DOHH2 (cell line): ENCODE data around the gene ZNF414.

ENCODE experiments used
- EZH2phosphoT487 ChIP-seq: fragments of 200-600 bp; sonication (generic); IDR thresholded peaks from 2 replicates; pipeline ENCODE4 v1.6.1; 2017; ENCODE audit warnings: borderline replicate concordance, mild to moderate bottlenecking, antibody characterized with exemption, low read length, moderate library complexity, mixed read lengths
- TF ChIP-seq, protein P1 (sequence below): fragments of 200-600 bp; sonication (generic); IDR thresholded peaks from one replicate; pipeline ENCODE4 v1.5.1; 2014; ENCODE audit warnings: antibody characterized with exemption, mild to moderate bottlenecking, low read depth, low read length; ENCODE audit not compliant: poor library complexity, severe bottlenecking

DNA sequence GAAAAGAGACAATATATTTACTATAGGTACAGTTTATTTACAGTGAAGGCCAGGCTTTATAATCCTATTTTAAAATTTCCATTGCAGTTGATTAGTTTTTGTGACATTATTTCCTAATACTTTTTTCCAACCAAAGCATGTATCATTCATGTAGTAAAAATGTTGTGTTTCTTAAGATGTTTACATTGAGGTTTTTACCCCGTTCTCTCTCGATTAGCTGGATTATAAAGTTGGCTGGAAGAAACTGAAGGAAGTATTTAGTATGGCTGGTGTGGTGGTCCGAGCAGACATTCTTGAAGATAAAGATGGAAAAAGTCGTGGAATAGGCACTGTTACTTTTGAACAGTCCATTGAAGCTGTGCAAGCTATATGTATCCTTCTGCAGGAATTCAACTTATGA lies 47.9 kb downstream of the ZNF414 start:
- TF ChIP-seq, protein P1, sequence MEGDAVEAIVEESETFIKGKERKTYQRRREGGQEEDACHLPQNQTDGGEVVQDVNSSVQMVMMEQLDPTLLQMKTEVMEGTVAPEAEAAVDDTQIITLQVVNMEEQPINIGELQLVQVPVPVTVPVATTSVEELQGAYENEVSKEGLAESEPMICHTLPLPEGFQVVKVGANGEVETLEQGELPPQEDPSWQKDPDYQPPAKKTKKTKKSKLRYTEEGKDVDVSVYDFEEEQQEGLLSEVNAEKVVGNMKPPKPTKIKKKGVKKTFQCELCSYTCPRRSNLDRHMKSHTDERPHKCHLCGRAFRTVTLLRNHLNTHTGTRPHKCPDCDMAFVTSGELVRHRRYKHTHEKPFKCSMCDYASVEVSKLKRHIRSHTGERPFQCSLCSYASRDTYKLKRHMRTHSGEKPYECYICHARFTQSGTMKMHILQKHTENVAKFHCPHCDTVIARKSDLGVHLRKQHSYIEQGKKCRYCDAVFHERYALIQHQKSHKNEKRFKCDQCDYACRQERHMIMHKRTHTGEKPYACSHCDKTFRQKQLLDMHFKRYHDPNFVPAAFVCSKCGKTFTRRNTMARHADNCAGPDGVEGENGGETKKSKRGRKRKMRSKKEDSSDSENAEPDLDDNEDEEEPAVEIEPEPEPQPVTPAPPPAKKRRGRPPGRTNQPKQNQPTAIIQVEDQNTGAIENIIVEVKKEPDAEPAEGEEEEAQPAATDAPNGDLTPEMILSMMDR, result no peak
- TF ChIP-seq EZH2phosphoT487, result no peak
